GM18511 (cell line): ENCODE results near the gene SYT14.
"Not testable (repeated sequence)": the region's sequence is repeated elsewhere in the genome, so short reads cannot be mapped to it uniquely, and the experiment has no call there.

ENCODE experiments used
- ATAC-seq: cut with Tn5 transposase; IDR thresholded peaks from one replicate; pipeline ENCODE4 v1.9.1; 2021; ENCODE audit warnings: mild to moderate bottlenecking, moderate library complexity; ENCODE audit not compliant: unreplicated experiment

SYT14 gene

GRCh38 chr1:210024282-210024681, 86.3 kb downstream of the SYT14 start:
- no peak for ATAC-seq

- no peak for ATAC-seq
These were observed 87.0 kb downstream of the SYT14 start for GRCh38 chr1:210024996-210025395.

- ATAC-seq: no peak
These were observed 87.9 kb downstream of the SYT14 start for GRCh38 chr1:210025870-210026269.

GRCh38 chr1:210027994-210028393, 90.0 kb downstream of the SYT14 start:
- ATAC-seq: no peak

GRCh38 chr1:210031473-210031872, 93.5 kb downstream of the SYT14 start:
- no peak for ATAC-seq

- ATAC-seq: no peak
These were observed 105.0 kb downstream of the SYT14 start for GRCh38 chr1:210043058-210043457.

- no peak for ATAC-seq
These were observed 111.6 kb downstream of the SYT14 start for GRCh38 chr1:210049616-210050015.

GRCh38 chr1:210050491-210050890, 112.5 kb downstream of the SYT14 start:
- not testable (repeated sequence) for ATAC-seq

GRCh38 chr1:210053126-210053525, 115.1 kb downstream of the SYT14 start:
- ATAC-seq: no peak

- ATAC-seq: no peak
These were observed 119.6 kb downstream of the SYT14 start for GRCh38 chr1:210057593-210057992.

- no peak for ATAC-seq
These were observed 124.0 kb downstream of the SYT14 start for GRCh38 chr1:210061992-210062391.

GRCh38 chr1:210070531-210070930, 132.5 kb downstream of the SYT14 start:
- ATAC-seq: no peak

GRCh38 chr1:210072129-210072528, 134.1 kb downstream of the SYT14 start:
- ATAC-seq: no peak

- no peak for ATAC-seq
These were observed 135.0 kb downstream of the SYT14 start for GRCh38 chr1:210072896-210073504.

GRCh38 chr1:210074904-210075303, 136.9 kb downstream of the SYT14 start:
- no peak for ATAC-seq

GRCh38 chr1:210076620-210077019, 138.6 kb downstream of the SYT14 start:
- ATAC-seq: no peak

GRCh38 chr1:210081494-210081893, 143.5 kb downstream of the SYT14 start:
- ATAC-seq: no peak

GRCh38 chr1:210085359-210085758, 147.3 kb downstream of the SYT14 start:
- no peak for ATAC-seq

GRCh38 chr1:210087058-210087457, 149.0 kb downstream of the SYT14 start:
- ATAC-seq: no peak

GRCh38 chr1:210089855-210090254, 151.8 kb downstream of the SYT14 start:
- ATAC-seq: no peak

GRCh38 chr1:210092366-210092765, 154.3 kb downstream of the SYT14 start:
- ATAC-seq: no peak

- no peak for ATAC-seq
These were observed 155.4 kb downstream of the SYT14 start for GRCh38 chr1:210093461-210093860.

- ATAC-seq: no peak
These were observed 160.3 kb downstream of the SYT14 start for GRCh38 chr1:210098356-210098755.
